Measurements from ENCODE around the gene ZNF180.

GRCh38 chr19:44549507-44549906 is 49.2 kb upstream of the ZNF180 start:
- TF ChIP-seq CTCF (IDR thresholded peaks at IDR 0.05) = no peak
- TF ChIP-seq EZH2 (IDR thresholded peaks at IDR 0.05; ENCODE audit: borderline replicate concordance, insufficient read depth, low read depth, low read length, poor library complexity, severe bottlenecking) = no peak

Measured in B cell (primary cell).